Activated T-helper 1 cell treated with anti-CD3 and anti-CD28 coated beads, Interleukin-12 subunit alpha, Interleukin-12 subunit beta, Interleukin-2, Interleukin-4 antibody, amounts not matched to agents 30 ng/mL and 10 ng/mL and 1 ng/mL, durations not matched to agents 14 hours and 24 hours and 36 hours (primary cell): ENCODE data around the gene CHADL. TPM values are rescaled to one million over a fixed set of nuclear protein-coding genes. Genes with fewer than 3 reads are reported as not detected.
A peak's percentile ranks its signal among the peaks of the same experiment; 100 is the strongest.

ENCODE experiments used
- DNase-seq: peaks from one replicate; pipeline ENCODE4 v3.0.0; 2021; ENCODE audit warnings: low spot score
- H3K27ac Mint-ChIP-seq: one replicate; pipeline ENCODE4 v1.8.0; 2021; ENCODE audit warnings: mild to moderate bottlenecking, mixed read lengths
- H3K27me3 Mint-ChIP-seq: one replicate; pipeline ENCODE4 v1.8.0; 2022; ENCODE audit warnings: mild to moderate bottlenecking, moderate library complexity, mixed read lengths; ENCODE audit not compliant: insufficient read depth
- H3K36me3 Mint-ChIP-seq: one replicate; pipeline ENCODE4 v1.8.0; 2021; ENCODE audit warnings: low read depth, mixed read lengths
- H3K4me1 Mint-ChIP-seq: one replicate; pipeline ENCODE4 v1.8.0; 2021; ENCODE audit warnings: low read depth, mixed read lengths
- H3K4me3 Mint-ChIP-seq: one replicate; pipeline ENCODE4 v1.8.0; 2021; ENCODE audit warnings: mild to moderate bottlenecking, moderate library complexity, mixed read lengths
- H3K9me3 Mint-ChIP-seq: one replicate; pipeline ENCODE4 v1.8.0; 2021; ENCODE audit warnings: mixed read lengths
- intact Hi-C: fragments of 100-400 bp; cut with micrococcal nuclease; formaldehyde crosslinking; loops from one replicate; pipeline ENCODE4 v1.15.1; 2024
- total RNA-seq: library from RNA; stranded (reverse); gene quantifications from 2 replicates; pipeline ENCODE4 v1.2.3, GENCODE V29; 2022

Gene CHADL
- total RNA-seq, 1 donor from 2014 or later = 0.36 TPM

GRCh38 chr22:41249442-41249841 lies 8.7 kb upstream of the CHADL start:
- Mint-ChIP-seq H3K9me3 (no peaks in the 10 kb centered on the region), H3K4me1 (no peaks in the 10 kb centered on the region), H3K36me3 (peaks cover 30% of the 10 kb centered on the region), H3K27ac (no peak overlapping the region), H3K27me3 (no peaks in the 10 kb centered on the region), H3K4me3 (no peak overlapping the region)
- intact Hi-C loops = no loop called here
- no peak for DNase-seq

- no peak overlapping the region for H3K4me3 Mint-ChIP-seq
- no peaks in the 10 kb centered on the region for H3K9me3 Mint-ChIP-seq
- intact Hi-C loops = no loop called here
- peaks cover 28% of the 10 kb centered on the region for H3K36me3 Mint-ChIP-seq
- no peaks in the 10 kb centered on the region for H3K4me1 Mint-ChIP-seq
- H3K27ac Mint-ChIP-seq = no peak overlapping the region
- DNase-seq = no peak
- no peaks in the 10 kb centered on the region for H3K27me3 Mint-ChIP-seq
Observed at GRCh38 chr22:41248758-41249157, 8.0 kb upstream of the CHADL start.

GRCh38 chr22:41248314-41248713 lies 7.6 kb upstream of the CHADL start:
- Mint-ChIP-seq H3K9me3 (no peaks in the 10 kb centered on the region), H3K4me3 (no peak overlapping the region), H3K27me3 (no peaks in the 10 kb centered on the region), H3K27ac (no peak overlapping the region), H3K36me3 (peaks cover 26% of the 10 kb centered on the region), H3K4me1 (no peaks in the 10 kb centered on the region)
- intact Hi-C loops = no loop called here
- no peak for DNase-seq

- DNase-seq = no peak
- no peak overlapping the region for H3K4me3 Mint-ChIP-seq
- no peaks in the 10 kb centered on the region for H3K27me3 Mint-ChIP-seq
- no peaks in the 10 kb centered on the region for H3K9me3 Mint-ChIP-seq
- intact Hi-C loops = no loop called here
- H3K27ac Mint-ChIP-seq = no peak overlapping the region
- peaks cover 26% of the 10 kb centered on the region for H3K36me3 Mint-ChIP-seq
- H3K4me1 Mint-ChIP-seq = no peaks in the 10 kb centered on the region
Observed at GRCh38 chr22:41247703-41248102, 7.0 kb upstream of the CHADL start.

- intact Hi-C loops = no loop called here
- H3K36me3 Mint-ChIP-seq = peaks cover 21% of the 10 kb centered on the region
- no peak overlapping the region for H3K4me3 Mint-ChIP-seq
- DNase-seq = no peak
- H3K27ac Mint-ChIP-seq = no peak overlapping the region
- H3K9me3 Mint-ChIP-seq = no peaks in the 10 kb centered on the region
- no peaks in the 10 kb centered on the region for H3K4me1 Mint-ChIP-seq
- H3K27me3 Mint-ChIP-seq = no peaks in the 10 kb centered on the region
Observed at GRCh38 chr22:41245917-41246499, 5.3 kb upstream of the CHADL start.

GRCh38 chr22:41243361-41243760 lies 2.6 kb upstream of the CHADL start:
- no peak for DNase-seq

GRCh38 chr22:41242396-41243117 lies 1.8 kb upstream of the CHADL start:
- Mint-ChIP-seq H3K27me3 (peaks cover 2% of the 10 kb centered on the region), H3K9me3 (no peaks in the 10 kb centered on the region), H3K36me3 (peaks cover 8% of the 10 kb centered on the region), H3K4me3 (no peak overlapping the region), H3K27ac (no peak overlapping the region), H3K4me1 (no peaks in the 10 kb centered on the region)
- no peak for DNase-seq
- intact Hi-C loops = no loop called here

More at GRCh38 chr22:41243361-41243760, 2.6 kb upstream of the CHADL start:
- Mint-ChIP-seq H3K4me3 (no peak overlapping the region), H3K4me1 (no peaks in the 10 kb centered on the region), H3K27me3 (peaks cover 2% of the 10 kb centered on the region), H3K36me3 (peaks cover 12% of the 10 kb centered on the region), H3K9me3 (no peaks in the 10 kb centered on the region), H3K27ac (no peak overlapping the region)
- intact Hi-C loops = no loop called here

- Mint-ChIP-seq H3K4me1 (no peaks in the 10 kb centered on the region), H3K27ac (no peak overlapping the region), H3K36me3 (peaks cover 3% of the 10 kb centered on the region), H3K9me3 (no peaks in the 10 kb centered on the region), H3K4me3 (no peak overlapping the region), H3K27me3 (peaks cover 2% of the 10 kb centered on the region)
- intact Hi-C loops = no loop called here
- DNase-seq = no peak
Observed at GRCh38 chr22:41241133-41241676, 474 bp upstream of the CHADL start.

GRCh38 chr22:41239443-41240128 lies 1.1 kb downstream of the CHADL start:
- Mint-ChIP-seq H3K36me3 (no peaks in the 10 kb centered on the region), H3K4me3 (no peak overlapping the region), H3K27ac (no peak overlapping the region), H3K27me3 (peaks cover 2% of the 10 kb centered on the region), H3K4me1 (no peaks in the 10 kb centered on the region), H3K9me3 (no peaks in the 10 kb centered on the region)
- intact Hi-C loops = no loop called here
- DNase-seq = no peak

GRCh38 chr22:41238570-41239442 lies 1.9 kb downstream of the CHADL start:
- peak overlapping the region; percentile 58 for H3K4me3 Mint-ChIP-seq
- no peaks in the 10 kb centered on the region for H3K9me3 Mint-ChIP-seq
- DNase-seq = no peak
- H3K27me3 Mint-ChIP-seq = peaks cover 2% of the 10 kb centered on the region
- H3K4me1 Mint-ChIP-seq = no peaks in the 10 kb centered on the region
- no peaks in the 10 kb centered on the region for H3K36me3 Mint-ChIP-seq
- intact Hi-C loops = no loop called here
- no peak overlapping the region for H3K27ac Mint-ChIP-seq

- Mint-ChIP-seq H3K27me3 (peaks cover 2% of the 10 kb centered on the region), H3K36me3 (no peaks in the 10 kb centered on the region), H3K4me1 (no peaks in the 10 kb centered on the region), H3K4me3 (peak overlapping the region; percentile 71), H3K27ac (no peak overlapping the region), H3K9me3 (no peaks in the 10 kb centered on the region)
- intact Hi-C loops = loop anchor here (1.0 kb wide), 1 partner anchor 316 kb away; no protein-coding TSS in a partner anchor
- DNase-seq = peak; percentile 79
Observed at GRCh38 chr22:41237707-41238569, 2.8 kb downstream of the CHADL start.
